ENCODE data around the gene RMND1. TPM values are rescaled to one million over a fixed set of nuclear protein-coding genes. Genes with fewer than 3 reads are reported as not detected.

RMND1 gene
- total and polyA plus RNA-seq, 2 donors from 2014 or later = 18.3 to 33.7 TPM

- no peaks in the 10 kb centered on the region for H3K27me3 ChIP-seq (ENCODE audit: control insufficient read depth, insufficient read depth, low read length)
- FAIRE-seq = no peak
- H3K4me3 ChIP-seq (ENCODE audit: low read length in 3 of 3) = no peak overlapping the region
- DNase-seq = no peak
- no peaks in the 10 kb centered on the region for H3K36me3 ChIP-seq (ENCODE audit: control insufficient read depth in 2 of 3, insufficient read depth in 3 of 3, low read length in 3 of 3)
- no peak for TF ChIP-seq CTCF (IDR thresholded peaks at IDR 0.05; ENCODE audit: borderline replicate concordance, extremely low read depth, insufficient read depth)
- intact Hi-C loops (cut with DNase I) = no loop called here
- no peak overlapping the region for H3K27ac ChIP-seq (ENCODE audit: low read depth in 2 of 2, low read length in 2 of 2)
- no peaks in the 10 kb centered on the region for H3K9me3 ChIP-seq (ENCODE audit: control insufficient read depth in 2 of 3, insufficient read depth in 1 of 3, low read length in 3 of 3)
- no peak overlapping the region for H3K9ac ChIP-seq (ENCODE audit: low read length in 3 of 3)
- H3K4me1 ChIP-seq (ENCODE audit: control insufficient read depth in 2 of 3, insufficient read depth in 2 of 3, low read depth in 1 of 3, low read length in 3 of 3) = peaks cover 0 to 10% (median 0%) of the 10 kb centered on the region in 3 donors
These were observed 46.0 kb upstream of the RMND1 start for GRCh38 chr6:151497905-151498304.

- Histone ChIP-seq H3K27ac (ENCODE audit: low read depth in 2 of 2, low read length in 2 of 2) (no peak overlapping the region), H3K9me3 (ENCODE audit: control insufficient read depth in 2 of 3, insufficient read depth in 1 of 3, low read length in 3 of 3) (no peaks in the 10 kb centered on the region), H3K9ac (ENCODE audit: low read length in 3 of 3) (no peak overlapping the region), H3K4me3 (ENCODE audit: low read length in 3 of 3) (no peak overlapping the region), H3K36me3 (ENCODE audit: control insufficient read depth in 2 of 3, insufficient read depth in 3 of 3, low read length in 3 of 3) (no peaks in the 10 kb centered on the region), H3K4me1 (ENCODE audit: control insufficient read depth in 2 of 3, insufficient read depth in 2 of 3, low read depth in 1 of 3, low read length in 3 of 3) (peaks cover 0 to 10% (median 0%) of the 10 kb centered on the region in 3 donors), H3K27me3 (ENCODE audit: control insufficient read depth, insufficient read depth, low read length) (no peaks in the 10 kb centered on the region)
- DNase-seq (peak in 1 of 5 donors; percentile 18), FAIRE-seq (no peak)
- intact Hi-C loops (cut with DNase I) = no loop called here
- no peak for TF ChIP-seq CTCF (IDR thresholded peaks at IDR 0.05; ENCODE audit: borderline replicate concordance, extremely low read depth, insufficient read depth)
These were observed 43.5 kb upstream of the RMND1 start for GRCh38 chr6:151495380-151495779.

- Histone ChIP-seq H3K27me3 (ENCODE audit: control insufficient read depth, insufficient read depth, low read length) (no peaks in the 10 kb centered on the region), H3K36me3 (ENCODE audit: control insufficient read depth in 2 of 3, insufficient read depth in 3 of 3, low read length in 3 of 3) (no peaks in the 10 kb centered on the region), H3K9ac (ENCODE audit: low read length in 3 of 3) (peak overlapping the region in 1 of 3 donors; percentile 37), H3K9me3 (ENCODE audit: control insufficient read depth in 2 of 3, insufficient read depth in 1 of 3, low read length in 3 of 3) (no peaks in the 10 kb centered on the region), H3K4me3 (ENCODE audit: low read length in 3 of 3) (peak overlapping the region; percentile 55 to 75 (median 68)), H3K27ac (ENCODE audit: low read depth in 2 of 2, low read length in 2 of 2) (peak overlapping the region in 1 of 2 donors; percentile 7), H3K4me1 (ENCODE audit: control insufficient read depth in 2 of 3, insufficient read depth in 2 of 3, low read depth in 1 of 3, low read length in 3 of 3) (peaks cover 0 to 10% (median 0%) of the 10 kb centered on the region in 3 donors)
- DNase-seq (no peak), FAIRE-seq (no peak)
- no peak for TF ChIP-seq CTCF (IDR thresholded peaks at IDR 0.05; ENCODE audit: borderline replicate concordance, extremely low read depth, insufficient read depth)
- intact Hi-C loops (cut with DNase I) = no loop called here
These were observed 43.0 kb upstream of the RMND1 start for GRCh38 chr6:151494936-151495320.

Measured in kidney (tissue), 14 donors.